OCI-LY1 (cell line): ENCODE measurements around the gene YARS1.

Source experiments
- CTCF ChIP-seq: fragments of 200-600 bp; sonication (generic), shearing (Covaris generic); IDR thresholded peaks from 2 replicates; pipeline ENCODE4 v1.5.1; 2017; ENCODE audit warnings: mild to moderate bottlenecking, antibody characterized with exemption, low read length, moderate library complexity, mixed read lengths
- EZH2 ChIP-seq: fragments of 200-600 bp; sonication (generic), shearing (Covaris generic); IDR thresholded peaks from 2 replicates; pipeline ENCODE4 v1.8.0; 2017; ENCODE audit warnings: borderline replicate concordance, mixed run types, mild to moderate bottlenecking, antibody characterized with exemption, low read length, moderate library complexity, mixed read lengths

DNA sequence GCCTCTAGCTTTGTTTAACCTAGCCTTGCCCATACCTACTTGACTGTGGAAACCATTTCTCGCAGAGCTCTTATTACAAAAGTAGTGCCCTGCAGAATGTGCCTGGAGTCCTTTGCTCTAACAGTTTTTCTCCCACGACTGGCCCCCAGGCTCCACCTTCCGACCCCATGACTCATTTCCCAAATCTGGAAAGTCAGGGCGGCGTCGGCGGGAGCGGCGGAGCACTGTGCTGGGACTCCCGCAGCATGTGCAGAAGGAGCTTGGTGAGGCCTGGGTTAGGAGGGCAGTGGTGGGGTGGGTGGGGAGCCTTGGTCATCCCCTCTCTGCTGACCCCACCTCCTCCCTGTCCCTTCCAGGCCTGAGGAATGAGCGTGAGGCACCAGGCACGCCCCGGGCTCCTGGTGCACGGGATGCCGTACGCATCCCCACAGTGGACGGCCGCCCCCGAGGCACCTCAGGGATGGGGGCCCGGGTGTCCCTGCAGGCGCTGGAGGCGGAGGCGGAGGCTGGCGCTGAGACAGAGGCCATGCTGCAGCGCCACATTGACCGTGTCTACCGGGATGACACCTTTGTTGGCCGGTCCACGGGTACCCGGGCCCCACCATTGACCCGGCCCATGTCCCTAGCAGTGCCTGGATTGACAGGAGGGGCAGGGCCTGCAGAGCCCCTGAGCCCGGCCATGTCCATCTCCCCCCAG, 47.5 kb downstream of the YARS1 start:
- TF ChIP-seq CTCF (no peak), EZH2 (no peak)
